ENCODE measurements around the gene HDAC10.
A peak's percentile ranks its signal among the peaks of the same experiment; 100 is the strongest.

HDAC10 gene

GRCh38 chr22:50269573-50269969 lies 18.5 kb upstream of the HDAC10 start:
- DNase-seq: no peak

GRCh38 chr22:50268655-50269113 lies 17.6 kb upstream of the HDAC10 start:
- DNase-seq: no peak

DNA sequence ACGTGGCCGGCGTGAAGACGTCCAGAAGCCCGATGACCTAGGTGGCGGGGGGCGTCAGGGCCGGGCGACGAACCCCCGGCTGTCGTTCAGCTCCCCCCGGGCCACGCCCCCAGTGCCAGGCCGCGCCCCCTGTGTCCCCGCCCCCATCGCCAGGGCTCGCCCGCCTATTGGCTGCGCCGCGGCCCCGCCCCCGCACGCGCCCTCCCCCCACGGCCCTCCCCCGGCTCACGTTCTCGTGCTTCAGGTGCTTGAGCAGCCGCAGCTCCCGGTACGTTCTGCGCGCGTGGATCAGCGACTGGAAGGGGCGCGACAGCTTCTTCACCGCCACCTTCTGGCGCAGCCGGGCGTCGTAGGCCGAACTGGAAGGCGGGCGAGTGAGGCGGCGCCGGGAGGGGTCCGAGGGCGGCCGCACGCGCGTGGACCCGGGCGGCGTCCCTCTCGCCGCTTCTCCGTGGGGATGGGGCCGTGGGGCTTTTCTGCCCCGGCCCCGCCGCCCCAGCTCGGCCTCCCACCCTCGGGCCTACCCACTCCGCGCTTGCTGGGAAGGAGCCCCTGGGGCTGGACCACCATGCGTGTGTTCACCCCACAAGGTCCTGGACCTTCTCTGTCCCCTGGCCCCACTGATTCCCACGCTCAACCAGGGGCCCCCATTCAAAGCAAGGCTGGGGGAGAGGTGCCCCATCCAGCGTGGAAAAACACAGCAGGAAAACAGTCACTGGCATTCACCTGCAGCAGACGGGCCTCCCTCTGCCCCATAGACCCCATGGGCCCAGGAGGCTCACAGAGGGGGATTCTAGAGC lies 16.7 kb upstream of the HDAC10 start:
- peak; percentile 58 to 62 for DNase-seq

DNA sequence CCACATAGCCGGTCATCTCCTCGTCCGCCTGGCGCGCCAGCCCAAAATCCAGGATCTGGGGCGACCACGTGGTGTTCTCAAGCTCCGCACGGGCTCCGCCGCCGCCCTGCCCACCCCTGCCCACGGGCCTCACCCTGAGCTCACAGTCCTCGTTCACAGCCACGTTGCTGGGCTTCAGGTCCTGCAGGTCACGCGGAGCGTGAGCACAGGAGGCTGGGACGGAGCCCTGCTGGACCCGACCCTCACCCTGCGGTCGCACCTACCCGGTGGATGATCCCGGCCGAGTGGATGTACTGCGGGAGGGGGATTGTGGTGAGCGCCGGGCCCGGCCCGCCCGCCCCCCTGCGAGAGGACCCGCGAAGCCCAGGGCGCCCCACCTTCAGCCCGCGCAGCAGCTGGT lies 15.9 kb upstream of the HDAC10 start:
- no peak for DNase-seq

DNA sequence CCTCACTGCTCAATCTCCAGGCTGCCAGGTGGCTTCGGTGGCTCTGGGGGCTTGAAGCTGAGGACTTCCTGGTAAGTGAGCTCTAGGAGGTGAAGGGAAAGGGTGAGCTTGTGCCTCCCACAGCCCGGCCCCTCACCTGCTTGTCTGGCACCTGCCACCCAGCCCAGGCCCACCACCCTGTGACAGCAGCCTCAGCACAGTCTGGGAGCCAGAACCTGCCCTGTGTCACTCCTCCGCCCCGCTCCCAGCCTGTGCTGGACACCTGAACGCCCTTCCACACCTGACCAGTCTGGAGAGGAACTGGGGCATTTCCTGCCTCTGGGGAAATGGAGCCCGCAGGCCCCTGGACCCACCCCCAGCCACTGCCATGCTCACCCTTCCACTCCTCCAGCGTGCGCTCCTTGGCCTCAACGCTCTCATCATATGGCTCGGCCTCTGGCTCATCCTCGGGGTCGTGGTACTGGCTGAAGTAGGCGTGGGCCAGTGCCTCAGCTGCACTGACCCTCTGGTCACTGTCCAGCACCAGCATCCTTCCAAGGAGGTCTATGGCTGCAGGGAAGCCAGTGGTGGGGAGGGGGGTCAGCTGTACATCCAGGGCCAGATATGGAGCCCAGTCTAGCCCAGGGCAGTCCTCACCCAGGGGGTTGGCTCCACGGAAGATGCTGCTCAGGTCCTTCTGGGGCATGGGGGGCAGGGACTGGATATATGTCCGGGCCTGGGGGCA lies 14.0 kb upstream of the HDAC10 start:
- DNase-seq: no peak

DNA sequence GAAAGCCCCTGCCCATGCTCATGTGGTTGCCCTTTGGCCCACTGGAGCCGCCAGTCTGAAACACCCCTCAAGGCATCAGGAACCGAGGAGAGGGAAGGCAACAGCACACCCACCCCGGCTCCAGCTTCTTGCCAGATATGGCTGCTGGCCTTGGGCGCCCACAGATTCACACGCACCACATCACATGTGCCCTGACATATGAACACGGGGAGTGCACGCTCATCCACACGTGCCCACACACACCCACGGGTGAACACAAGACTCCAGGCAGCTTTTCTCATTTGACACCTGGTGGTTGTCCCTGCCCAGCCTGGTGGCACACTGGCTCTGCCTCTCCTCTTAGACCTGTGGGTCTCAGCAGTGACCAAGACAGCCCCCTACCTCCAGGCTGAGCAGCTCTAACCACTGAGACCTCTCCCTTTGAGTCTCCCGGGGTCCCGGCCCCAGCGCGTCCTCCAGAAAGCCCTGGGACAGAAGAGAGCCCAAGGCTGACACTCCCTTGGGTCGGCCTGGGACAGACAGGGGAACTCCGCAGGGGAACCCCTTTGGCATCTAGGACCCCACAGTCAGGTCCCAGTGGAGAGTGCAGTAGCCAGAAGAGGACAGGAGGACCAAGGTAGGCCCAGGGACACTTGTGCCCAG lies 13.2 kb upstream of the HDAC10 start:
- DNase-seq: no peak

DNA sequence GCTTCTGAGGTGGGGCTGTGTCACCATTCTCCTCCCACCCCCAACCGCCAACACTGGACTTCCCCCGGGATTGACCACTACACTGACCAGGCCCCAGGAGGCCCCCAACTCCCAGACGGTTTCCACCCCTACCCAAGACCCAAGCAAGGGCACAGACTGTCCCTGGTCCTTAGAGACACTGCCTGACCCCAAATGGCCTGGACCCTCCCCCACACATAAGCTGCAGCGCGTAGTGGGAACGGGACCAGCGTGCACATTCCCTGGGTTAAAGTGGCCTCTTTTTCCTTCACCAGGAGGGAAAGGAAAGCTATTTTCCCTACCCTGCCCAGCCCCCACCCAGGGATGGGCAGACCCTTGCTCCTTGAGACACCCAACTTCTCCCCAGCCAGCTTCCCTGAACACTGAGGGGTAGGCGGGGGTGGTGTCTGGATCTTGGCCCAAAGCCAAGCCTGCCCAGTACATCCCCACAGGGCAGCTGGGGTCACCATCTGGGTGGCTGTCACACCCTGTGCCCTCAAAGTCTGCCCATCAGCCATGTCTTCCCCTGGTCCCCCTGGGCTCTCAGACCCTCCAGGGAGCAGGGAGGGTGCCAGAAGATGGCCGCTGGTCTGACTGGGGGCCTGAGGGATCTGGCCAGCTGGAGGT lies 12.0 kb upstream of the HDAC10 start:
- DNase-seq: no peak

- DNase-seq: no peak
Measured at GRCh38 chr22:50262460-50262911, 11.4 kb upstream of the HDAC10 start.

DNA sequence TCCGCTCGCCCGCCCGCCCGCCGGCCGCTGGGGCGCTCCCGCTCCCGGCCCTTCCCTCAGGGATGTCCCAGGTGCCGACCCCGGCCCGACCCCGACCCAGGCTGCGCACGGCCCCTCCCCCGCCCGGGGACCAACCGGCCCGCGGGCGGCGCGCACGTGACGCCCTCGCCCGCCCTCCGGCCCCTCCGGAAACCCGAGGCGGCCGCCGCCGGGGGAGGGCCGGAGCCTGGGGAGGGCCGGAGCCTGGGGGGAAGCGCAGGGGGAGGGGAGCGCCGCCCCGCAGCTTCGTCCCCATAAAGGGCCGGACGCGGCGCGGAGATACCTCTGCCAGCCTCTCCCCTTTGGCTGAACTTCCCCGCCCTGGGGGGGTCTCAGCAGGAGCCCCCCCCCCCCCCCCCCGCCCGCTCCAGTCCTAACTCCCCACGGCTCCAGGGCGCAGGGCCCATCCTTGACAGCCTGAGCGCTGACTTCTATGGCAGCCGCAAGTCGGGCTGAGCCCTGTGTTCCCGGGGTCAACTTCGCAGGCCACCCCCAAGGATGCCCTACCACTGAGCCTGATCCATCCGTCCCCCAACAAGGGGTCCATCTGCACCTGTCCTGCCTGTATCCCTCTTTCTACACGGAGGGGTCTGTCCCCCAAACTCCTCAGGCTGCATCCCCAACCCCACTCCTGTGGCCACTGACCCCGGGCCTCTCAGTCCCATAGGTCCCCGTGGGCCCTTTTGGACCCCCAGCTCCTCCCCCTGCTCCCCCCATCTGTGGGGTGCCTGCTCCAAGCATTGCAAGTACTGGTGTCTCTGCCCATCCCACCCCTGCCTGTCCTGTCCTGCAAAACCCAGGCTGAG lies 10.8 kb upstream of the HDAC10 start, which contains the start of gene MAPK12:
Gene MAPK12 (minus strand): TSS at position 69 of the 845 bp plus-strand sequence. CDS start 174 bp downstream, outside the sequence.
- DNase-seq: no peak

GRCh38 chr22:50260801-50261614 lies 9.9 kb upstream of the HDAC10 start:
- DNase-seq: no peak

GRCh38 chr22:50260434-50260800 lies 9.4 kb upstream of the HDAC10 start:
- no peak for DNase-seq

DNA sequence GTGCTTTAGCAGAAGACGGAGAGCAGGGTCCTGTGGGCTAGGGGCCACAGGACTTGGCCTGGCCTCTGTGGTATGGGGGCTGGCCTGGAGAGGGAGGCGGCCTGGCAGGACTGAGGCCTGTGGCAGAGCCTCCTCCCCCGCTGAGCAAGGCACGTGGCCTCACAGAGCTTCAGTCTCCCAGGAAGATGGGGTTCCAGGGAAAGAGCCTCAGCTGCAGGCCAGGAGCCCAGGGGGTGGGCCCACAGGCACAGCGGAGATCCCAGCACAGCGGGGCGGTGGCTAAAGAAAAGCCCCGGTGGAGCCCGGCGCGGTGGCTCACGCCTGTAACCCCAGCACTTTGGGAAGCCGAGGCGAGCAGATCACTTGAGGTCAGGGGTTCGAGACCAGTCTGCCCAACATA lies 8.2 kb upstream of the HDAC10 start:
- no peak for DNase-seq

- DNase-seq: no peak
Measured at GRCh38 chr22:50258361-50259292, 7.6 kb upstream of the HDAC10 start.

- no peak for DNase-seq
Measured at GRCh38 chr22:50257451-50258360, 6.6 kb upstream of the HDAC10 start.

GRCh38 chr22:50257041-50257440 lies 6.0 kb upstream of the HDAC10 start:
- DNase-seq: no peak

DNA sequence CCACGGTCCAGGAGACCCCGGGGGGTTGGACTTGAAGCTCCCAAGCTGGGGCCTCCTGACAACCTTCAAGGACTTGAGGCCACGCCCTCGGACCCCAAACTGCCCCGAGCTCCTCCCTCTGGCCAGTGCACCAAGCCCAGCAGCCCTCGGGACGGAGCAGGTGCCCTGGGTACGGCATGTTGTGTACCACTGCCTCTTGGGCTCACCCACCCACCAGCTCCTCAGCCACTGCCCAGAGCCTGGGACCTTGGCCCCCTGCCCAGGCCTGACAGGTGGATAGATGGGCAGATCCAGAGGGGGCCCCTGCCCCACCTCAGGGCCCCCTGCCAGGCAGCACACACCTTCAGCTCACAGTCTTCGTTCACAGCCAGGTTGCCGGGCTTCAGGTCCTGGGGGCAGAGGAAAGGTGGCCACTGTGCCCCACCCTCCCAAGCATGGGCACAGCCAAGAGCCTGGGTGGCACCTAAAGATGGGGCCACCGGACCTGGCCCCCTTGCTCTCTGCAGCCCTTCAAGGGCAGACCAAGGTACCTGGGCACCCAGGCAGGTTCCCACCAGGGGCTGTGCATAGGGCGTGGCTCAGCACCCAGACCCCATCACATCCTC lies 5.3 kb upstream of the HDAC10 start:
- DNase-seq: no peak

DNA sequence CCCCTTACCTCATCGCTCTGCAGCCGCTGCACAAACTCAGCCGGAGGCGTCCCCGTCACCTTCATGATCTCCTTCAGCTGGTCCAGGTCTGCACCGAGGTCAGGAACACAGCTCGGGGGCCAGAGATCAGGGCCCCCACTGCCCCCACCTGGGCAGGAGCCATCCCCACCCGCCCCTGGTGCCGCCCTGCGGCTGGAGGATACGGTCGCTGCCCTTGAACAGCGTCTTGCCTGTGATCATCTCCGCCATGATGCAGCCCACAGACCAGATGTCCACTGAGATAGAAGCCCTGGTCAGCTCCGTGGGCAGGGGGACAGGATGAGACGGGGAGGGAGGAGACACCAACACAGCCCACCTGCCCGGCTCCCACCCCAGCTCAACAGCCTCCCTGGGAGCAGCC lies 4.5 kb upstream of the HDAC10 start:
- no peak for DNase-seq

GRCh38 chr22:50255099-50255498 lies 4.0 kb upstream of the HDAC10 start:
- DNase-seq: no peak

DNA sequence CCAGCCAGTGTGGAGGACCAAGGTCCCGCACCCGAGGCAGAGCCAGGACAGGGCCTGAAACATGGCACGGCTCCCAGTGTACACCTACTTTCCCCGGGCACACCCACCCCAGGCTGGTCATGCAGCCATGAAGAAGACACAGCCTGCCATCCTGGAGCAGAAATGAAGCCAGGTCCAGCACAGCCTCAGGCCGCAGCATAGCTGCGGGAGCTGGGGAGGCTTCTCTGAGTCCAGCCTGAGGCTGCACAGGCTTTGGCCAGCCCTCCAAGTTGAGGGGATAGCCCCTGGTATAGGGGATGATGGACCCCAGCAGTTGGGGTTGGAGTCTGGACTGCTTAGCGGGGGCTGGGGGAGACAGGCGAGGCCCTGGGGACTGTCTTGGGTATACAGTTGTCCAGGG lies 2.9 kb upstream of the HDAC10 start:
- no peak for DNase-seq

All from CD4-positive, alpha-beta T cell treated with Interleukin-4 for 1 hour (primary cell).